ENCODE measurements around the gene SLC20A1.

The SLC20A1 gene

GRCh38 chr2:112712465-112712864, 66.7 kb downstream of the SLC20A1 start:
- no peak for DNase-seq

- no peak for DNase-seq
Measured at GRCh38 chr2:112712903-112713584, 67.3 kb downstream of the SLC20A1 start.
